Mammary epithelial cell (primary cell): Measurements from ENCODE around the gene KIAA0319L.

Experiments used
- EZH2 ChIP-seq: IDR thresholded peaks from 2 replicates; pipeline ENCODE4 v1.6.1; 2012; ENCODE audit warnings: low read length, inconsistent platforms, borderline replicate concordance
- TF ChIP-seq, protein P1 (sequence below), 2 donors: IDR thresholded peaks in 1 of 2; conservative IDR thresholded peaks in 1 of 2; 2 replicates each; pipeline ENCODE4 v1.5.1; 2011 to 2012; ENCODE audit warnings: inconsistent platforms in 2 of 2, low read length in 2 of 2, mild to moderate bottlenecking in 2 of 2, control low read depth in 1 of 2, low read depth in 1 of 2; ENCODE audit not compliant: insufficient read depth in 1 of 2; ENCODE audit errors: extremely low read depth in 1 of 2

DNA sequence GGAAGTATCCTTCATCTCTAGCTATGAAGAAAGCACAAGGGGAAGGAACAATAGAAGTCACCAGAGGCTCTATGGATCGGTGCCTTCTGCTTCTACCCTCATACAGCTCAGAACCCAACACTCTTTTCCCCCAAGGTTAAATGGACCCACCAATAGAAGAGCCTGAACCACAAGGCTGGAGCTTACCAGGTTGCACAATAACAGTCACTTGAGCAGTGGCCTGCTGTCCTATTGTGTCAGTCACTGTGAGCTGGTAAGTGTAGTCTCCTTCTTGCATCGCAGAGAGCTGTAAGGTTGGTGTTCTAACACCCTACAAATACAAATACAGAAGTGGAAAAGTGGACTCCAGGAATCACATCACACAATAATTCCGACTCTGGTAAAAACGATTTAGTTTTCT lies 103.0 kb downstream of the KIAA0319L start:
- TF ChIP-seq, protein P1, sequence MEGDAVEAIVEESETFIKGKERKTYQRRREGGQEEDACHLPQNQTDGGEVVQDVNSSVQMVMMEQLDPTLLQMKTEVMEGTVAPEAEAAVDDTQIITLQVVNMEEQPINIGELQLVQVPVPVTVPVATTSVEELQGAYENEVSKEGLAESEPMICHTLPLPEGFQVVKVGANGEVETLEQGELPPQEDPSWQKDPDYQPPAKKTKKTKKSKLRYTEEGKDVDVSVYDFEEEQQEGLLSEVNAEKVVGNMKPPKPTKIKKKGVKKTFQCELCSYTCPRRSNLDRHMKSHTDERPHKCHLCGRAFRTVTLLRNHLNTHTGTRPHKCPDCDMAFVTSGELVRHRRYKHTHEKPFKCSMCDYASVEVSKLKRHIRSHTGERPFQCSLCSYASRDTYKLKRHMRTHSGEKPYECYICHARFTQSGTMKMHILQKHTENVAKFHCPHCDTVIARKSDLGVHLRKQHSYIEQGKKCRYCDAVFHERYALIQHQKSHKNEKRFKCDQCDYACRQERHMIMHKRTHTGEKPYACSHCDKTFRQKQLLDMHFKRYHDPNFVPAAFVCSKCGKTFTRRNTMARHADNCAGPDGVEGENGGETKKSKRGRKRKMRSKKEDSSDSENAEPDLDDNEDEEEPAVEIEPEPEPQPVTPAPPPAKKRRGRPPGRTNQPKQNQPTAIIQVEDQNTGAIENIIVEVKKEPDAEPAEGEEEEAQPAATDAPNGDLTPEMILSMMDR (conservative IDR thresholded peaks at IDR 0.05 in 1 of 2, IDR thresholded peaks at IDR 0.05 in 1 of 2; ENCODE audit: extremely low read depth in 1 of 2, insufficient read depth in 1 of 2, low read depth in 1 of 2, low read length in 2 of 2) = no peak
- TF ChIP-seq EZH2 = no peak
